OCI-LY3 (cell line): Measurements from ENCODE around the gene ZBTB32.

Source experiments
- H2AFZ ChIP-seq: fragments of 200-600, 300-600 bp; shearing (Covaris generic); 2 replicates; pipeline ENCODE4 v1.6.0; 2014; ENCODE audit warnings: antibody characterized with exemption, low read depth, low read length
- H3K27ac ChIP-seq: fragments of 200-600, 300-600 bp; sonication (generic); 2 replicates; pipeline ENCODE4 v1.5.1; 2014; ENCODE audit warnings: mild to moderate bottlenecking, low read length, moderate library complexity, mixed read lengths
- H3K27me3 ChIP-seq: fragments of 200-600, 300-600 bp; sonication (generic); 2 replicates; pipeline ENCODE4 v1.6.1; 2014; ENCODE audit warnings: low read depth, low read length, mixed read lengths
- H3K36me3 ChIP-seq: fragments of 200-600, 300-600 bp; sonication (generic); replicated peaks from 2 replicates; pipeline ENCODE3; 2014; ENCODE audit warnings: low read depth, low read length, mixed read lengths
- H3K4me1 ChIP-seq: fragments of 300-600, 200-600 bp; sonication (generic); 2 replicates; pipeline ENCODE4 v1.6.1; 2014; ENCODE audit warnings: low read length, mixed read lengths
- H3K4me2 ChIP-seq: fragments of 200-600, 300-600 bp; sonication (generic); 2 replicates; pipeline ENCODE4 v1.6.1; 2014; ENCODE audit warnings: low read length, mixed read lengths
- H3K4me3 ChIP-seq: fragments of 300-600, 200-600 bp; sonication (generic); 2 replicates; pipeline ENCODE4 v1.5.1; 2014; ENCODE audit warnings: antibody characterized with exemption, mild to moderate bottlenecking, low read length, moderate library complexity
- H3K79me2 ChIP-seq: fragments of 300-600, 200-600 bp; shearing (Covaris generic); 2 replicates; pipeline ENCODE4 v1.6.1; 2014; ENCODE audit warnings: mild to moderate bottlenecking, low read length, mixed read lengths
- H3K9ac ChIP-seq: fragments of 300-600, 200-600 bp; shearing (Covaris generic); 2 replicates; pipeline ENCODE4 v1.6.0; 2014; ENCODE audit warnings: mild to moderate bottlenecking, low read length, moderate library complexity
- H3K9me3 ChIP-seq: fragments of 200-600, 300-600 bp; shearing (Covaris generic); 2 replicates; pipeline ENCODE4 v1.6.1; 2014; ENCODE audit warnings: low read length, mixed read lengths; ENCODE audit not compliant: insufficient read depth
- H4K20me1 ChIP-seq: fragments of 200-600, 300-600 bp; sonication (generic); 2 replicates; pipeline ENCODE4 v1.6.1; 2016; ENCODE audit warnings: low read length, mixed read lengths; ENCODE audit not compliant: insufficient read depth
- EZH2phosphoT487 ChIP-seq: fragments of 200-600 bp; shearing (Covaris generic); IDR thresholded peaks from 2 replicates; pipeline ENCODE4 v1.6.1; 2018; ENCODE audit warnings: antibody characterized with exemption, mixed run types, low read depth
- TF ChIP-seq, protein P1 (sequence below): fragments of 200-600, 300-600 bp; sonication (generic); IDR thresholded peaks from 2 replicates; pipeline ENCODE4 v1.5.1; 2014; ENCODE audit warnings: antibody characterized with exemption, low read length, low read depth

ZBTB32 gene

DNA sequence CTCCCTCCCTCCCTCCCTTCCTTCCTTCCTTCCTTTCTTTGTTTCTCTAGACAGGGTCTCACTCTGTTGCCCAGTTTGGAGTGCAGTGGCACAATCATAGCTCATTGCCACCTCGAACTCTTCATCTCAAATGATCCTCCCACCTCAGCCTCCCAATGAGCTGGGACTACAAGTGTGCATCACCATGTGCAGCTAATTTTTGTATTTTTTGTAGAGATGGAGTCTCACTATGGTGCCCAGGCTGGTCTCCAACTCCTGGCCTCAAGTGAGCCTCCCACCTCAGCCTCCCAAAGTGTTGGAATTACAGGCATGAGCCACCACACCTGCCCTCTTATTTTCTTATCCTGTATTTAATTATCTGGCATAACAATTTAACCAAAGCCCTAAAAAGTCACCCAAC is 33.7 kb upstream of the ZBTB32 start:
- no peaks in the 10 kb centered on the region for H3K36me3 ChIP-seq

DNA sequence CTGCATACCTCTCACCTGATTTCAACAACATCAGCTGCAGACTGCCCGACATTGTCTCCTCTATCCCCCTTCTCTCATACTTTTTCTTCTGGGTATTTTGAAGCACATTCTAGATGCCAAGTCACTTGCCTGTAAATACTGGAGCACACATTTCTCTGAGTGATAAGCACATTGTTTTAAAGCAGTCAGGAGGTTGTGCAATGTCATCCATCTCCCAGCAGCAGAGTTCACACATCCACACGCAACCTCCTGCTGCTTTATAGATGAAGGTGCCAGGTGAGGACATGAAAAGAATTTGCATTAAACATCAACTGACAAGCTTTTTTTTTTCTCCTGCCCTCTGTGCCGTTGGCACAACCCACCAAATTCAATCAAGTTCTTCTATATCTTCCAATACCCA is 32.5 kb upstream of the ZBTB32 start:
- Histone ChIP-seq H3K27ac (no peak overlapping the region), H3K9ac (no peak overlapping the region), H3K4me3 (no peak overlapping the region), H3K4me1 (no peaks in the 10 kb centered on the region), H3K36me3 (no peaks in the 10 kb centered on the region), H3K79me2 (no peaks in the 10 kb centered on the region), H3K9me3 (no peaks in the 10 kb centered on the region), H2AFZ (no peak overlapping the region), H3K4me2 (no peak overlapping the region), H4K20me1 (no peaks in the 10 kb centered on the region), H3K27me3 (peaks cover 18% of the 10 kb centered on the region)
- TF ChIP-seq EZH2phosphoT487 = no peak
- TF ChIP-seq, protein P1, sequence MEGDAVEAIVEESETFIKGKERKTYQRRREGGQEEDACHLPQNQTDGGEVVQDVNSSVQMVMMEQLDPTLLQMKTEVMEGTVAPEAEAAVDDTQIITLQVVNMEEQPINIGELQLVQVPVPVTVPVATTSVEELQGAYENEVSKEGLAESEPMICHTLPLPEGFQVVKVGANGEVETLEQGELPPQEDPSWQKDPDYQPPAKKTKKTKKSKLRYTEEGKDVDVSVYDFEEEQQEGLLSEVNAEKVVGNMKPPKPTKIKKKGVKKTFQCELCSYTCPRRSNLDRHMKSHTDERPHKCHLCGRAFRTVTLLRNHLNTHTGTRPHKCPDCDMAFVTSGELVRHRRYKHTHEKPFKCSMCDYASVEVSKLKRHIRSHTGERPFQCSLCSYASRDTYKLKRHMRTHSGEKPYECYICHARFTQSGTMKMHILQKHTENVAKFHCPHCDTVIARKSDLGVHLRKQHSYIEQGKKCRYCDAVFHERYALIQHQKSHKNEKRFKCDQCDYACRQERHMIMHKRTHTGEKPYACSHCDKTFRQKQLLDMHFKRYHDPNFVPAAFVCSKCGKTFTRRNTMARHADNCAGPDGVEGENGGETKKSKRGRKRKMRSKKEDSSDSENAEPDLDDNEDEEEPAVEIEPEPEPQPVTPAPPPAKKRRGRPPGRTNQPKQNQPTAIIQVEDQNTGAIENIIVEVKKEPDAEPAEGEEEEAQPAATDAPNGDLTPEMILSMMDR = no peak

More for the DNA sequence above, 33.7 kb upstream of the ZBTB32 start:
- Histone ChIP-seq H3K4me1 (no peaks in the 10 kb centered on the region), H3K9me3 (no peaks in the 10 kb centered on the region), H3K27me3 (peaks cover 18% of the 10 kb centered on the region), H3K4me2 (no peak overlapping the region), H3K9ac (no peak overlapping the region), H3K27ac (no peak overlapping the region), H2AFZ (no peak overlapping the region), H3K79me2 (no peaks in the 10 kb centered on the region), H4K20me1 (no peaks in the 10 kb centered on the region), H3K4me3 (no peak overlapping the region)
- TF ChIP-seq, protein P1 = no peak
- no peak for TF ChIP-seq EZH2phosphoT487

DNA sequence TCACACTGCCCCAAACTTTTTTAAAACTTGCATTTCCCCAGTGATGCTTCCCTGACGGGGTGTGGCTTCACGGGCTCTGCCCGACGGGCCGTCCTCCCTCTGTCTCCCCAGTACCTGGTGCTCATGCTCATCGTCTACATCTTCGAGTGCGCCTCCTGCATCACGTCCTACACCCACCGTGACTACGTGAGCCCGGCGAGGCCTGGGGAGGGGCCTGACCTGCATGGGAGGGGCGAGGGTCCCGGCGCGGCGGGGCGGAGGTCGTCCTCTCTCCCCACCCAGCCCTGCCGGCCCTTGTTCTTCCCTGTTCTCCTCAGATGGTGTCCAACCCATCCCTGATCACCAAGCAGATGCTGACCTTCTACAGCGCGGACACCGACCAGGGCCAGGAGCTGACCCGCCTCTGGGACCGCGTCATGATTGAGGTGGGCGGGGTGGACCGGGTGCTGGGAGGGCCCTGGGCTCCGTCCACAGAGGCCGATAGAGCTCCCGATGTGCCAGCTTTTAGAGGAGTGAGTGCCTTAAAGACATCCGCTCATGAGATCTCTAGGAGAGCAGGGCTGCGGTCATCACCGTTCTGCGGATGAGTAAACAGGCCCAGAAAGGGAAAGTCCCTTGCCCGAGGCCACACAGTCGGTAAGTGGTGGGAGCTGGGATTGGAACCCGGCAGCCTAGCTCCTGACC is 31.1 kb upstream of the ZBTB32 start:
- Histone ChIP-seq H3K27ac (no peak overlapping the region), H2AFZ (peak overlapping the region; percentile 95), H3K4me1 (no peaks in the 10 kb centered on the region), H3K4me3 (peak overlapping the region; percentile 83), H3K36me3 (no peaks in the 10 kb centered on the region), H4K20me1 (no peaks in the 10 kb centered on the region), H3K9ac (peak overlapping the region; percentile 55), H3K27me3 (peaks cover 18% of the 10 kb centered on the region), H3K79me2 (no peaks in the 10 kb centered on the region), H3K4me2 (peak overlapping the region; percentile 83), H3K9me3 (no peaks in the 10 kb centered on the region)
- TF ChIP-seq, protein P1 = no peak
- no peak for TF ChIP-seq EZH2phosphoT487

DNA sequence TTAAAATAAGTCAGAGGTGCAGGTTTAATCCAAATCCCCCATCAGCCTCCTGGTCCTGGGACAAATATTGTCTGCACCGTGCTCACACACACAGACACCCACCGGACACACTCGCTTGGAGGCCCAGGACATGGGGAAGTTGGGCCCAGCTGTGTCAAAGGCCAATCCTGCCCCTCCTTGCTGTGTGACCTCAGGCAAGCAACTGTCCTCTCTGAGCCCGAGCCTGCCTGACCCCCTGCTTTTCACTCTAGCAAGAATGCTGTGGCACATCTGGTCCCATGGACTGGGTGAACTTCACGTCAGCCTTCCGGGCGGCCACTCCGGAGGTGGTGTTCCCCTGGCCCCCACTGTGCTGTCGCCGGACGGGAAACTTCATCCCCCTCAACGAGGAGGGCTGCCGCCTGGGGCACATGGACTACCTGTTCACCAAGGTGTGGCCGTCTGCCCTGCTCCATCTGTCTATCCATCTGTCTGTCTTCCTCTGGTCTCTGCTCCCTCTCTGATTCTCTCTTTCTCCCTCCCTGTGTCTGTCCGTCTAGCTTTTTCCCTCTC is 28.7 kb upstream of the ZBTB32 start:
- Histone ChIP-seq H3K27ac (no peak overlapping the region), H3K4me3 (no peak overlapping the region), H3K9ac (no peak overlapping the region), H3K79me2 (no peaks in the 10 kb centered on the region), H3K36me3 (no peaks in the 10 kb centered on the region), H3K4me2 (no peak overlapping the region), H3K27me3 (peaks cover 6% of the 10 kb centered on the region; the same call in 1 of the 2 replicates), H3K4me1 (no peaks in the 10 kb centered on the region), H2AFZ (no peak overlapping the region), H4K20me1 (no peaks in the 10 kb centered on the region), H3K9me3 (no peaks in the 10 kb centered on the region)
- TF ChIP-seq, protein P1 = no peak
- TF ChIP-seq EZH2phosphoT487 = no peak
